ENCODE measurements around the gene CRISP3. TPM values are rescaled to one million over a fixed set of nuclear protein-coding genes. Genes with fewer than 3 reads are reported as not detected.

Gene CRISP3
- total and polyA plus RNA-seq, 9 of the 15 experiments (the other 6 are each of a cell fraction or from before 2014, with no cell fraction given) = 0.21 to 2.0 (median 0.58) TPM

DNA sequence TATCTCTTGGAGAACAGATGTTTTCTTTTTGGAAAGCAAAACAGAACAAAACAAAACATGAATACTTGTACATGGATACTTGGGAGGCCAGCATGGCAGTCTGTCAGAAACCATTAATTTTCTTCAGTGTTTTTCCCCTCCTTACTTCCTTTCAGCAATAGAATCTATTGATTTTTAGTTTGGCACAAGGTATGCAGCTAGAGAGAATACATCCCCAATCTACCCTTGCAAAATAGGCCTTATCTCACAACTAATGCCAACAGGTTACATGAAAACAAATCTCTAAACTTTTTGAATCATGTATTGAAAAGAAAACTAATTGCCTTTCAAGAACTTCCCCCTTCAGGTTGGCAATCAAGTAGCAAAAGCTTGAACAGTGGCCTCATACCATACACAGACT, 40.1 kb upstream of the CRISP3 start:
- DNase-seq (ENCODE audit: extremely low read depth in 1 of 4, low spot score in 3 of 4) (no peak), ATAC-seq (no peak), FAIRE-seq (no peak)
- intact Hi-C loops (cut with micrococcal nuclease) = loop anchor here (5.0 kb wide), 1 partner anchor 137 kb away; no protein-coding TSS in a partner anchor
- Histone ChIP-seq H3K36me3 (ENCODE audit: control insufficient read depth, insufficient read depth, low read length) (no peaks in the 10 kb centered on the region), H3K27ac (ENCODE audit: extremely low read depth, low read depth, low read length) (no peak overlapping the region), H3K4me1 (replicated peaks in 1 of 2; ENCODE audit: control insufficient read depth in 2 of 2, insufficient read depth in 2 of 2, low read length in 2 of 2) (peaks cover 7 to 20% of the 10 kb centered on the region in 2 experiments; a peak in 4 of 5 replicates), H3K27me3 (ENCODE audit: control insufficient read depth in 2 of 2, insufficient read depth in 2 of 2, low read length in 2 of 2) (no peaks in the 10 kb centered on the region), H3K4me2 (ENCODE audit: insufficient read depth, low read length) (no peak overlapping the region), H2AFZ (ENCODE audit: low read depth, low read length) (peak overlapping the region; percentile 93), H3K79me2 (ENCODE audit: control insufficient read depth, insufficient read depth, low read length) (no peaks in the 10 kb centered on the region), H3K4me3 (no peak overlapping the region), H3K9ac (ENCODE audit: insufficient read depth in 1 of 2, low read depth in 2 of 2, low read length in 2 of 2) (no peak overlapping the region), H4K20me1 (replicated peaks; ENCODE audit: control insufficient read depth, insufficient read depth, low read length) (no peaks in the 10 kb centered on the region), H3K9me1 (ENCODE audit: control insufficient read depth, insufficient read depth, low read length) (no peaks in the 10 kb centered on the region), H3K9me3 (replicated peaks; ENCODE audit: control insufficient read depth, insufficient read depth, low read depth, low read length) (peaks cover 4% of the 10 kb centered on the region)
- in situ Hi-C loops (cut with MboI) = no loop called here
- ChIA-PET POLR2A (no interaction called here), CTCF (ENCODE audit: low intra/inter-chr PET ratio) (no interaction called here)
- BruUV-seq (replicated peaks) = no TSS peak
- TF ChIP-seq, protein P1, sequence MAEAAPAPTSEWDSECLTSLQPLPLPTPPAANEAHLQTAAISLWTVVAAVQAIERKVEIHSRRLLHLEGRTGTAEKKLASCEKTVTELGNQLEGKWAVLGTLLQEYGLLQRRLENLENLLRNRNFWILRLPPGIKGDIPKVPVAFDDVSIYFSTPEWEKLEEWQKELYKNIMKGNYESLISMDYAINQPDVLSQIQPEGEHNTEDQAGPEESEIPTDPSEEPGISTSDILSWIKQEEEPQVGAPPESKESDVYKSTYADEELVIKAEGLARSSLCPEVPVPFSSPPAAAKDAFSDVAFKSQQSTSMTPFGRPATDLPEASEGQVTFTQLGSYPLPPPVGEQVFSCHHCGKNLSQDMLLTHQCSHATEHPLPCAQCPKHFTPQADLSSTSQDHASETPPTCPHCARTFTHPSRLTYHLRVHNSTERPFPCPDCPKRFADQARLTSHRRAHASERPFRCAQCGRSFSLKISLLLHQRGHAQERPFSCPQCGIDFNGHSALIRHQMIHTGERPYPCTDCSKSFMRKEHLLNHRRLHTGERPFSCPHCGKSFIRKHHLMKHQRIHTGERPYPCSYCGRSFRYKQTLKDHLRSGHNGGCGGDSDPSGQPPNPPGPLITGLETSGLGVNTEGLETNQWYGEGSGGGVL (CRISPR knock-in tag; IDR thresholded peaks at IDR 0.05) = no peak
- TF ChIP-seq DPF2 (IDR thresholded peaks at IDR 0.05) (no peak), RBM34 (IDR thresholded peaks at IDR 0.05; ENCODE audit: borderline replicate concordance, insufficient read depth, low read length) (no peak), KLF1 (tag; IDR thresholded peaks at IDR 0.05) (no peak), PTTG1 (tag; IDR thresholded peaks at IDR 0.05; ENCODE audit: low read depth) (no peak), MCM5 (IDR thresholded peaks at IDR 0.05; ENCODE audit: low read depth) (no peak), CHD4 (IDR thresholded peaks at IDR 0.05; ENCODE audit: insufficient read depth, insufficient replicate concordance, low read depth, low read length, poor library complexity, severe bottlenecking) (no peak), ARID1B (IDR thresholded peaks at IDR 0.05) (no peak), EP400 (IDR thresholded peaks at IDR 0.05) (no peak), NCOR1 (IDR thresholded peaks at IDR 0.05) (no peak), EWSR1 (IDR thresholded peaks at IDR 0.05; ENCODE audit: borderline replicate concordance, low read depth, partially characterized antibody) (no peak), ZC3H8 (IDR thresholded peaks at IDR 0.05) (no peak), CXXC5 (CRISPR knock-in tag; IDR thresholded peaks at IDR 0.05) (no peak), RUNX1 (IDR thresholded peaks at IDR 0.05; ENCODE audit: low read depth) (no peak), ZKSCAN1 (IDR thresholded peaks at IDR 0.05; ENCODE audit: low read depth, low read length) (no peak), RFX1 (IDR thresholded peaks at IDR 0.05) (no peak)
- TF ChIP-seq, protein P2, sequence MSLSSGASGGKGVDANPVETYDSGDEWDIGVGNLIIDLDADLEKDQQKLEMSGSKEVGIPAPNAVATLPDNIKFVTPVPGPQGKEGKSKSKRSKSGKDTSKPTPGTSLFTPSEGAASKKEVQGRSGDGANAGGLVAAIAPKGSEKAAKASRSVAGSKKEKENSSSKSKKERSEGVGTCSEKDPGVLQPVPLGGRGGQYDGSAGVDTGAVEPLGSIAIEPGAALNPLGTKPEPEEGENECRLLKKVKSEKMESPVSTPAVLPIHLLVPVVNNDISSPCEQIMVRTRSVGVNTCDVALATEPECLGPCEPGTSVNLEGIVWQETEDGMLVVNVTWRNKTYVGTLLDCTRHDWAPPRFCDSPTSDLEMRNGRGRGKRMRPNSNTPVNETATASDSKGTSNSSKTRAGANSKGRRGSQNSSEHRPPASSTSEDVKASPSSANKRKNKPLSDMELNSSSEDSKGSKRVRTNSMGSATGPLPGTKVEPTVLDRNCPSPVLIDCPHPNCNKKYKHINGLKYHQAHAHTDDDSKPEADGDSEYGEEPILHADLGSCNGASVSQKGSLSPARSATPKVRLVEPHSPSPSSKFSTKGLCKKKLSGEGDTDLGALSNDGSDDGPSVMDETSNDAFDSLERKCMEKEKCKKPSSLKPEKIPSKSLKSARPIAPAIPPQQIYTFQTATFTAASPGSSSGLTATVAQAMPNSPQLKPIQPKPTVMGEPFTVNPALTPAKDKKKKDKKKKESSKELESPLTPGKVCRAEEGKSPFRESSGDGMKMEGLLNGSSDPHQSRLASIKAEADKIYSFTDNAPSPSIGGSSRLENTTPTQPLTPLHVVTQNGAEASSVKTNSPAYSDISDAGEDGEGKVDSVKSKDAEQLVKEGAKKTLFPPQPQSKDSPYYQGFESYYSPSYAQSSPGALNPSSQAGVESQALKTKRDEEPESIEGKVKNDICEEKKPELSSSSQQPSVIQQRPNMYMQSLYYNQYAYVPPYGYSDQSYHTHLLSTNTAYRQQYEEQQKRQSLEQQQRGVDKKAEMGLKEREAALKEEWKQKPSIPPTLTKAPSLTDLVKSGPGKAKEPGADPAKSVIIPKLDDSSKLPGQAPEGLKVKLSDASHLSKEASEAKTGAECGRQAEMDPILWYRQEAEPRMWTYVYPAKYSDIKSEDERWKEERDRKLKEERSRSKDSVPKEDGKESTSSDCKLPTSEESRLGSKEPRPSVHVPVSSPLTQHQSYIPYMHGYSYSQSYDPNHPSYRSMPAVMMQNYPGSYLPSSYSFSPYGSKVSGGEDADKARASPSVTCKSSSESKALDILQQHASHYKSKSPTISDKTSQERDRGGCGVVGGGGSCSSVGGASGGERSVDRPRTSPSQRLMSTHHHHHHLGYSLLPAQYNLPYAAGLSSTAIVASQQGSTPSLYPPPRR (CRISPR knock-in tag; IDR thresholded peaks at IDR 0.05; ENCODE audit: borderline replicate concordance) = no peak
- TF ChIP-seq, protein P3, sequence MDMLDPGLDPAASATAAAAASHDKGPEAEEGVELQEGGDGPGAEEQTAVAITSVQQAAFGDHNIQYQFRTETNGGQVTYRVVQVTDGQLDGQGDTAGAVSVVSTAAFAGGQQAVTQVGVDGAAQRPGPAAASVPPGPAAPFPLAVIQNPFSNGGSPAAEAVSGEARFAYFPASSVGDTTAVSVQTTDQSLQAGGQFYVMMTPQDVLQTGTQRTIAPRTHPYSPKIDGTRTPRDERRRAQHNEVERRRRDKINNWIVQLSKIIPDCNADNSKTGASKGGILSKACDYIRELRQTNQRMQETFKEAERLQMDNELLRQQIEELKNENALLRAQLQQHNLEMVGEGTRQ (CRISPR knock-in tag; IDR thresholded peaks at IDR 0.05) = no peak

Measured in K562 (cell line).